CD1c-positive myeloid dendritic cell (primary cell): Measurements from ENCODE around the gene SFXN4.
"Not testable (repeated sequence)": the region's sequence is repeated elsewhere in the genome, so short reads cannot be mapped to it uniquely, and the experiment has no call there.

ENCODE experiments used
- DNase-seq: peaks from one replicate; pipeline ENCODE4 v3.0.0-alpha.2; 2016; ENCODE audit errors: extremely low spot score

Gene SFXN4

DNA sequence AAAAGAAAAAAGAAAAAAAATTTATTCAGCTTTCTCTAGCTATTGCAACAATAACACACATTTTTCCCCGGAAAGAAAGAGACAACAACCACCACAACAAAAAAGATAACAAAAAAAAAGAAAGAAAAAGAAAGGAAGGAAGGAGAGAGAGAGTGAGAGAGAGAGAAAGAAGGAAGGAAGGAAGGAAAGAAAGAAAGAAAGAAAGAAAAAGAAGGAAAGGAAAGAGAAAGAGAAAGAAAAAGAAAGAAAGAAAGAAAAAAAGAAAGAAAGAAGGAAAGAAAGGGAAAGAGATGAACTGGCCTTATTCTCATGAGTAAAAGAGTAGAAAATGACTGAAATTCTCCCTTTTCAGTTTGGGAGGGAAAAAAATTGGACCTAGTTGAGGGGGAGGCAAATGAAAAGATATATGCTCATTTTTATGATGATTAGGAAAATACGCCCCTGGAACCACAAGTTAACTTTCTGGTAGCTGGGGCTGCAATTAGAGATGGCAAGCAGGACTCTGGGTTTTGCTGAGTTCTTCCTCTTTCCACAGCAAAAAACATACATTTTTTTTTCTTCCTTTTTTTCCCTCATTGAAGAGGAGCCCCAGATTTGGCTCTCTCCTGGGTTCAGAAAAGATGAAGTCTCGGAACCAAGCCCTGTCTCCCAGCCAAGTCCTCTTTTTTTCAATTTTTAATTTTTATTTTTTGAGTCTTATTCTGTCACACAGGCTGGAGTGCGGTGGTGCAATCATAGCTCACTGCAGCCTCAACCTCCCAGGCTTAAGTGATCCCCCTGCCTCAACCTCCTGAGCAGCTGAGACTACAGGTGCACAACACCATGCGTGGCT, 25.7 kb upstream of the SFXN4 start:
- peak; percentile 34 for DNase-seq

DNA sequence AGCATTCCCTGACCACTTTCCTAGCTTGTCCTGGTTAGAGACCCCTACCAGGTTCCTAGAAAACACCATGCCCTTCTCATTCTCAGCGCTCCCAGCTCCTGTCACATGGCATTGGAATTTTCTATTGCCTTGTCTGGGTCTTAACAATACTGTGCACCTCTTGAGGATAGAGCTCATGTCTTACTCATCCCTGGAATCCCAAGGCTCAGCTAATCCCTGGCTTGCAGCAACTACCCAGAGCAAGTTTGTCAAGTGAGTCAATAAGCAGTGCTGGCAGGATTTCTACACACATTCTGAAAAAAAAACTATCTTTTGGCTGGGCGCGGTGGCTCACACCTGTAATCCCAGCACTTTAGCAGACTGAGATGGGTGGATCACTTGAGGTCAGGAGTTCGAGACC, 24.8 kb upstream of the SFXN4 start:
- DNase-seq: no peak

DNA sequence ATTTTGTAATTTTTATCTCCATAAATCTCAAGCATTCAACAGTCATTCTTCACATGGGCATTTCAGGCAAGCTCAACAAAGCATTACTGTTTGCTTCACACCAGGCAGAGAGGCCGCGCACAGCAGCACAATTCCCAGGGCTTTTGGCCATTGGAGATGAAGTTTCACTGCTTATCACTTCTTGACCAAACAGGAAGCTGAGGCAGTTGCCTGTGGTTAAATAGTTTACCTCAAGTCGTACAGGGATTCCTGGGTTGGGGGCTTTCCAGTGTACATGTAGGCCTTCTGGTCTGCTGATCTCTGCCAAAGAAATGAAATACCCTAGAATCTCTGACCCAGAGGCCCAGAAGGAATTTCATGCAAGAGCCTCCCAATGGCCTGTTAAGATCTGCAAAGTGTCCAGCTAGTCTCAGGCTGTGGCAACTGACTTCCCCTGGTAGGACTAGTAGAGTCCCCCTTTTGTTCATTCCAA, 24.3 kb upstream of the SFXN4 start:
- no peak for DNase-seq

DNA sequence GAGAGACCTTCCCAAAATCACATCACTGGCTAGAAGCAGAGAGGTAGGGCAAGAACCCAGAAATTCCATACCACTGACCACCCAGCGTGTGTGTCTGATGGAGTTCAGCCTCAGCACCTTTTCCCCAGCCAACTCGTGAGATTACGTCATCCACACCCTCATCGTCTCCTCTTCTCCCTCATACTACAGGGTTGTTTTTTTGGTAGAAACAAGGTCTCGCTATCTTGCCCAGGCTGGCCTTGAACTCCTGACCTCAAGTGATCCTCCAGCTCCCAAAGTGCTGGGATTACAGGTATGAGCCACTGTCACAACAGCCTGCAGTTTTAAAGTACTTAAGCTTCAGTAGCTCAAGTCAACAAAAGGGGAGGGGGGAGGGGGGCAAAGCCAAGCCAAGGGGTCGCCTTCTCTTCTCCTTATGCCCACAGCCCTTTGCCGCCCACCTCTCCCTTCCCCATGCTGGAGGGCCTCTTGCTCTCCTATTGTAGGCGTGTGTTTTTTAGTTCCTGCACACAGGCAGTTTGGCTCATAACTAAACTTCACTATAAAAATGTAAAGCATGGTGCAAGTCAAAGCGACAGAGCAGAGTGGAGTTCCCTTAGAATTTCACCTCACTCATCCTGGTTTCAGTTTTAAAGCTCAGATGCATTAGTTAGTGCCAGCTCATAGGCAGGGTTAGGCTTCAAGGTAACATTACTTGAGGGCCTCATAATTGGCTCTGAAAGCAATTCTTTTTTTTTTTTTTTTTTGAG, 18.3 kb upstream of the SFXN4 start:
- DNase-seq: peak; percentile 22

DNA sequence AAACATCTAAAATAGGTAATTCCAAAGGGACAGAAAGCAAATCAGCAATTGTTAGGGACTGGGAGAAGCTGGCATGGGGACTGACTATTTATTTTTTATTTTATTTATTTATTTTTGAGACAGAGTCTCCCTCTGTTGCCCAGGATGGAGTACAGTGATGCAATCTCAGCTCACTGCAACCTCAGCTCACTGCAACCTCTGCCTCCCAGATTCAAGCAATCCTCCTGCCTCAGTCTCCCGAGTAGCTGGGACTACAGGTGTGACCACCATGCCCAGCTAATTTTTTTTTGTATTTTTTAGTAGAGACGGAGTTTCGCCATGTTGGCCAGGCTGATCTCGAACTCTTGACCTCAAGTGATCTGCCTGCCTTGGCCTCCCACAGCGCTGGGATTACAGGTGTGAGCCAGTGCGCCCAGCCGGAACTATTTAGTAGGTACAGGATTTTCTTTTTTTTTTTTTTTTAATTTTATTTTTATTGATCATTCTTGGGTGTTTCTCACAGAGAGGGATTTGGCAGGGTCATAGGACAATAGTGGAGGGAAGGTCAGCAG, 15.4 kb upstream of the SFXN4 start:
- DNase-seq: not testable (repeated sequence)

DNA sequence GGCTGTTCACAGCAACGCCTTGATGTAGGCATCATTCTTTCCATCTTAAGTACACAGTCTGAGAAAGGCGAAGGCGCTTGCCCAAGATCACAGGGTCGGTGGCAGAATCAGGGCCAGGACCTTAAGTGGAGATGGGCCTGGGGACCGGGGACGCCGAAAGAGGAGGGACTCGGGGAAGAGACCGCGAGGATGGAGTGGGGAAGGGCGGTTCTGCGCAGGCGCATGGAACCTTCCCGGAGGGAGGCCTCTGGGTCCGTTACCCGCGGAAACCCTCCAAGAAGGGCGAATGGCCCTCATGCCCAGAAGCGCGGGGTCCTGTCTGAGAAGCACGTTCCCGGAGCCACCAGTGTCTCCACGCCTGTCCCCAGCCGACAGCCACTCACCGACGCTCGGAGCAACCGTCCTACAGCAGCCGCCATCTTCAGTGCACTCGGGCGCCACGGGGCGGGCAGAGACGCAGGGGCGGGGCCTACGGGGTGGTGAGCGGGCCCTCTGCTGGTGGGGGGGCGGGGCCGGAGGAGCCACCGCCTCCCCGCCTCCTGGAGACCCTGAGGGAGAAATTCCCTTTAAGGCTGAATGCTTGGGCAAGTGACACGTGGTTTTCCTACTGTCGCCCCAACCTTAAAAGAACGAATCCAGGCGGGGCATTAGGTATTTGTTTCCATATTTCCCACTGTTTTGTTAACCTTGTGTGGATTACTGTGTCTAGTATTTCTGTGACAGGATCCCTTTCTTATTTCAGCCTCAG, 13.0 kb upstream of the SFXN4 start, which contains the start of gene PRDX3:
TSS of gene PRDX3 (minus strand) at position 441 of the 748 bp plus-strand sequence. CDS start at position 419, 22 bp downstream.
- peak; percentile 93 for DNase-seq

DNA sequence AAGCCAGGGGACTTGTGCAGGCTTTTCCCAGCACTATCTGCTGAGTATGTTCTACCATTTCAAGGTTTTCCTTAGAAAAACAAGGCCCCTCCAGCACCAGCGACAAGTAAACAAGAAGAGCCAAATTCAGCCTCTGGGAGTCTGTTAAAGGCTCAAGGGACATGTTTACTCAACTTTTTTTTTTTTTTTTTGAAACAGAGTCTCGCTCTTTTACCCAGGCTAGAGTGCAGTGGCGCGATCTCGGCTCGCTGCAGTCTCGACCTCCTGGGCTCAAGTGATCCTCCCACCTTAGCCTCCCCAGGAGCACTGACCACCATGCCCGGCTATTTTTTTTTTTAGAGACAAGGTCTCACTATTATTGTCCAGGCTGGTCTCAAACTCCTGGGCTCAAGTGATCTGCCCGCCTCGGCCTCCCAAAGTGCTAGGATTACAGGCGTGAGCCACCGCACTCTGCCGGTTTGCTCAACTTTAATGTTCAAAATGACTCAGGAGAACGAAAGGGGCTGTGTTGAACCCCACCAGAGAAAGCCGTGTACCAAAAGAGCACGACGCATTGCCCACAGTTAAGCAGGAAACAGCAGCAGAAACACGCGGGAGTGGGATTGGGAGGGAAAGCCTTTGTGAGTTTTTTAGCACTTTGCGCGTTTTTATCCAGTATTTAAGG, 12.3 kb upstream of the SFXN4 start:
- DNase-seq: no peak

DNA sequence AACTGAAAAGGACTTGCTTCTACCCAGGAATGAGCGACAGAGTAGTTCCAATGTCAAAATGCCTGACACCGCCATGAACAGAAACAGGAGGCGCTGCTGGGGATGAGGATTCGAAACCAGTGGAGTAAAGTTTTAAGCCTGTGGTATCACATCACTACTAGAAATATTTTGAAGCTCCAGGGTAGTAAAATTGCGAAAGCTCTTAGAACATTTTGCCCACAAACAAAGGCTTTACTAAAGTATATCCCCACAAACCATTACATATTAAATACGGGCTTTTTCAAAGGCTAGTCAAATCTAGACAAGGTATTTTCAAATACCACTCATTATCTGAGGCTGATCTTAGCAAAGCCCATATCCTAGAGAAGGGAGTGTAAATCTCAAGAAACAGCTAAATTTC, 10.7 kb upstream of the SFXN4 start:
- no peak for DNase-seq

DNA sequence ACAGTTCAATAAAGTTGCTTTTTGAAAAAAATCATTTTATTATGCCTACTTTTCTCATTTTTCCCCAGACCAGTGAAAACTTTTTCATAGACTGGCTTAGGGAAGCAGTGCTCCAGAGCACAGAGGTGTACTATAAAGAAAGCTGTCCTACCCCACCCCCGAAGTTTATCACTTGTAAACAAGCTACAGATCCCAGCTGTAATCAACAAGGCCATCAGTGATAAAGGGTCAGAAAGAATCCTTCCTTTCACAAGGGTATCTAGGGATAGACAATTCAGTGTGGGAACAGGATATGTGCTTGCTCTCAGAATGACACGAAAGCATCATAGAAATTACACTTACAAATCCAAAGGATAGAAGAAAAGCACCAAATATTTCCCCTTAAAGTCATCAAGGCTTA, 8.6 kb upstream of the SFXN4 start:
- no peak for DNase-seq

DNA sequence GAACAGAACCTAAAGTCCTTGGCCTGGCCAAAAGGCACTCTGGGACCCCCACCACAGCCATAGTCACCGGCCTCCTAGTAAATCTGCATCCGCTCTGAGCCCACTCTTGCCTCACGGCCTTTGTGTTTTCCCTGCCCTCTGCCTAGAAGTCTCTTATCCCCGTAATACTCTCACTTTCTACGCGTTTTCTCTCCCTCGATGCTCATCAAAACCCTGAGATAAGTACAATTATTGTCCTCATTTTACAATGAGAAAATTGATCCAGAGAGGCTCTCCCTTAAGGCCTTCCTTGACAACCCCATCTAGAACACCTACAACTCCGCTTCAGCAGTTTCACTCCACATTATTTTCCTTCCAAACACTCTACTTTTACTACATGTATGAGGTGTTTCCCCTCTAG, 1.5 kb upstream of the SFXN4 start:
- DNase-seq: no peak

DNA sequence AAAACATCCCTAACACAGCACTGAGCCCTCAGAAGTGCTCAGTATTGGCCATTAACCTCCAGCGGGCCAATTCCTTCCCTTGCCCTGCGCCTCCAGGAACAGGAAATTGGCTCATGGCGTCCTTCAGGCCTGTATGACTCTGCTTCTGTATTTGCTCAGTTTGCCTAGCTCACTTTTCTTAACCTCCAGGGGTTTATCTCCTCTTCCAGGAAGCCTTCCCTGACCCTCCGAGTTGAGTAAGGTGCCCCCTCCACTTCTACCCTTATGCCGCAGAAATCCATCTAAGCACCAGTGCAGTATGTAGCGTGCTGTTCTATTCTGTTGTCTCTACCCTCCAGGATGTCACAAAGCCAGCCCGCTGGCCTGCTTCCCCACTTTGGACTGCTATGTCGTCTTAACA, 1.1 kb upstream of the SFXN4 start:
- DNase-seq: peak; percentile 53

DNA sequence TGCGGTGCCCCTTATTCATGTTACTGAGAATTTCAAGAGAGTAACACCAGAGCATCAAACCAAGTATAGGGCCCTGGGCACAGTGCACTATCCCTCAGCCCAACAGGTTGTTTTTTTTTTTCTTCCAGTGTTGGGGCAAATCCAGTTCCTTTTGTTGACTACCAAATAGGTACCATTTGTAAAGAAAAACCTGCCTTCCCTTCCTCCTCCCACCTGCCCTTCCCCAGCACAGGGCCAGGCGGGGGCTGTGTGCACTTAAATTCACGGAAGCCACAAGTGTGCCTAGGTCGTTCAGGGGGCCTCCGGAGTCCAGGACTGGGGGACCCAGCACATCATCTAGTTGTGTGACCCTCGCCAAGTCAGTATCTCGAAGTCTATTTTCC, 595 bp upstream of the SFXN4 start:
- no peak for DNase-seq

DNA sequence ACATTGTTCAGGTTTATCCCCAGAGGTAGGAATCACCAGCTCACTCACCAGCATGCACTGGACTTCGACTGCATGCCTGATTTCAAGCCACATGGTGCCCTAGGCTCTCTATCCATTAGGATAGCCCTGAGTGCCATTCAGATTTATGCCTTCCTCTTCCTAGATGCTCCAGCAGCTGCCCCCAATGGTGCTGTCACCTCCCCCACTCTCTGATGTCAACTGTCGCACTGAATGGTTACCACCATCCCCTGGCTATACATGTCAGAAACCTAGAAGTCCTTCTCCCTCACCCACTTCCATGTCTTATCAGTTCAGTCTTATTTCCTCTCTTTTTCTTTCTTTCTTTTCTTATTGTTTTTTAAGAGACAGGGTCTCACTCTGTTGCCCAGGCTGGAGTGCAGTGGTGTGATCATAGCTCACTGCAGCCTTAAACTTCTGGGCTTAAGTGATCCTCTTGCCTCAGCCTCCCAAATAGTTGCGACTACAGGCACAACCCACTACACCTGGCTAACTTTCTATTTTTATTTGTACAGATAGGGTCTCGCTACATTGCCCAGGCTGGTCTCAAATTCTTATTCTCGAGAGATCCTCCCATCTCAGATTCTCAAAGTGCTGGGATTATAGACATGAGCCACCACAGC, 2.9 kb downstream of the SFXN4 start:
- no peak for DNase-seq

DNA sequence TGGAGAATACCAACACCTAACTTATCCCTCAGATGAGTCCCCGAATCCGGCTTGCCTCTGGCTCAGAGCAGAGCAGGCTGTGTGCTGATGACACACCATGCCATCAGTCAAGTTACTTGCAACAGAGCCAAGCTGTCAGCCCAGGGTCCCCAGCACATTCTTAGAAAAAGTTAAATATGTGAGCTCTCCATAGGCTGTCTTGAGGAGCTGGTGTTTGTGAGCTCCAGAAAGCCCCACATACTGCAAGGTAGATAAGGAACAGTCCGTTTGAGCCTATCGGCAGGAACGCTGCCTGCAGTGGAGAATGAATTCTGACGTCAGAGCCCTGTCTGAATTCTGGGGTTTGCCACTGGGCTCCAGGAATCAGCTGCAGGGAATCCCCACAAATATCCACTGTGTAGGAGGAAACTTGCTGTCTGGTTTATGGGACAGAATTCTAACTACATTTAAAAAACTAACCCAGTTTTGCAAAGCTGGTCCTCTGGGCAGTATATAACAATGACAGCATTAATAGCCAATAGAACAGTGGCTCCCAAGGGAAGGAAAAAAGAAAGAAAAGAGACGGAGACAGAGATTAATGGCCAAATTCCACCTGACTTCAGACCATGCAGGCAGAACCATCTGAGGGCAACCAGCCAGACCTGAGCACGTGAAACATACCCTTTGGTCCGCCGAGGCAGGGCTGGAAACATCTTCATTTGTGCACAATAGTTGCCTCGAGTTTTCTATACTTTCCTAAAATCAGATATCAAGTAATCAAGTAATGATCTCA, 3.6 kb downstream of the SFXN4 start:
- DNase-seq: no peak

DNA sequence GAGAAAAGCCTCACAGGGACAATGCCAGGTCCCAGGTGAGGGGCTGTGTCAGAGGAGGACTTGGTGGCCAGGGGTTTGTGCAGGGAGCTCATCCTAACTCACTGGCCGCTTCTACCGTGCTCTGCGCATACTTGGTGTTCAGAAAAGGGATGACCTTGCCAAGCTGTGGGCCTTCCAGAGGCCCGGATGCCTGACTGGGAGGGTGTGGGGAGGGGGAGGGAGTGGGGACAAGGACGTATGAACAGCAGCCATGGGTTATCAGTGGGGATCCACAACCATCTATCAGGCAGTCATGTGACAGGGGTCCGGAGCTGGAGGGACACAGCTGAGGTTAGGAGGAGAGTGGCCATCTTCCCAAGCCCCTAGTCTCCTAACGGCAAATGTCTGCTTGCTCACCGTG, 6.2 kb downstream of the SFXN4 start:
- no peak for DNase-seq

DNA sequence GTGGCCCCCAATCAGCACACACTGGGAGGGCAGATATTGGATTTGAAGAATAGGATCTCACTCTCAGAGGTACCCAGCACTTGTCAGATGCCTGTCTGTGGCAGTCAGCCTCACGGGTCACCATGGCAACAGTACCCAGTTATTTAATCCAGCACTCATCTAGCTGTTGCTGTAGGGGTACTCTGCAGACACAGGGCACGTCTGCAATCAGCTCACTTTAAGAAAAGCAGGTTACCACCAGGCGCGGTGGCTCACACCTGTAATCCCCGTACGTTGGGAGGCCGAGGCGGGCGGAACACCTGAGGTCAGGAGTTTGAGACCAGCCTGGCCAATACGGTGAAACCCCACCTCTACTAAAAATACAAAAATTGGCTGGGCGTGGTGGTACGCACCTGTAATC, 11.9 kb downstream of the SFXN4 start:
- DNase-seq: no peak

DNA sequence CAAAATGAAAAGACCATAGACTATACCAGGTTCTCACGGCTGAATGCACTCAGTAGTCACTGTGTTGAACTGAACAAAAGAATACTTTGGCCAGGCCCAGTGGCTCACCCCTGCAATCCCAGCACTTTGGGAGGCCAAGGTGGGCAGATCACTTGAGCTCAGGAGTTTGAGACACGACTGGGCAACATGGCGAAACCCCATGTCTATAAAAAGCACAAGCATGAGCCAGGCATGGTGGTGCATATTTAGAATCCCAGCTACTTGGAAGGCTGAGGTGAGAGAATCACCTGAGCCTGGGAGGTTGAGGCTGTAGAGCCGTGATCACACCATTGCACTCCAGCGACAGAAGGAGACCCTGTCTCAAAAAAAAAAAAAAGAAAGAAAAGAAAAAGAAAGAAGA, 12.5 kb downstream of the SFXN4 start:
- DNase-seq: no peak

DNA sequence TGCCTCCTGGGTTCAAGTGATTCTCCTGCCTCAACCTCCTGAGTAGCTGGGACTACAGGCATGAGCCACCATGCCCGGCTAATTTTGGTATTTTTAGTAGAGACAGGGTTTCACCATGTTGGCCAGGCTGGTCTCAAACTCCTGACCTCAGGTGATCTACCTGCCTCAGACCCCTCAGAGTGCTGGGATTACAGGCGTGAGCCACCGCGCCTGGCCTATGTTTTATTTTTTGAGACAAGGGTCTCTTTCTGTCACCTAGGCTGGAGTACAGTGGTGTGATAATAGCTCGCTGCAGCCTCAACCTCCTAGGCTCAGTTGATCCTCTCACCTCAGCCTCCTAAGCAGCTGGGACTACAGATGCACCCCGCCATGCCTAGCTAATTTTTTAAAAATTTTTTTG, 13.9 kb downstream of the SFXN4 start:
- not testable (repeated sequence) for DNase-seq

DNA sequence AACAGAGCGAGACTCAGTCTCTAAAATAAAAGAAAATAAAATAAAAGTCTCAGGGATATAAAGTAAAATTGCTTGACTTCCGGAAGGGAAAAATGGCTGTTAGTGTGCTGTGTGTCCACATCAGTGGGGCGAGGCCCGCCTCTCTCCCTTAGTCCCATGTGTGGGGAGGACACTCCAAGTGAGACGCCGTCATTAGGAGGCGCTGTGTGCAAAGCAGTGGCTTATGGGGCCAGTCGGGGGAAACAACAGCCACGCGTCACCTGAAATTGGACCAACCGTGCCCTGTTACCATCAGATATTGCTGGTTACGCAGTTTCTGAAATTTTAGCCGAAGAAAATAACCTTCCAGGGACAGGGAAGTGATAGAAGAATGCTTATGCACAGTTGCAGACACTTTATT, 15.8 kb downstream of the SFXN4 start:
- no peak for DNase-seq

DNA sequence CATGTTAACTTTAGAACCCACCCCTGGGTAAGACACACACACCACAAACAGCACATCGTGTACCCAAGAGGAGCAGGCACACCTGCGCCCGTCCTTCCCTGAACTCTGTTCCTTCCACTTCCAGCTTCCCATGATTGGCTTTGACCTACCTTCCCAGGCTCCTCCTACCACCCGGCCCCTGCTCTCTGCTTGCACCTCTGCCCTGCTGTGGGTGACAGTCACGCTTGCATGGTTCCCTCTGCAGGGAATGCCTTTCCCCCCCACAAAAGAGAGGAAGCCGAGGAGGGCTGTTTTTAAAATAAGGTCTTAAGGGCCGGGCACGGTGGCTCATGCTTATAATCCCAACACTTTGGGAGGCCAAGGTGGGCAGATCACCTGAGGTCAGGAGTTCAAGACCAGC, 16.4 kb downstream of the SFXN4 start:
- DNase-seq: no peak
